Glutamatergic neuron (in vitro differentiated cells): Measurements from ENCODE around the gene DYNLT1. TPM values are rescaled to one million over a fixed set of nuclear protein-coding genes. Genes with fewer than 3 reads are reported as not detected.
A peak's percentile ranks its signal among the peaks of the same experiment; 100 is the strongest.

Experiments used
- DNase-seq: peaks from one replicate; pipeline ENCODE4 v3.0.0; 2022
- H3K27ac Mint-ChIP-seq: one replicate; pipeline ENCODE4 v1.8.0; 2020; ENCODE audit warnings: mild to moderate bottlenecking, mixed read lengths, inconsistent platforms; ENCODE audit not compliant: unreplicated experiment
- H3K27me3 Mint-ChIP-seq: one replicate; pipeline ENCODE4 v1.8.0; 2020; ENCODE audit warnings: mild to moderate bottlenecking, moderate library complexity, mixed read lengths, inconsistent platforms; ENCODE audit not compliant: unreplicated experiment
- H3K36me3 Mint-ChIP-seq: one replicate; pipeline ENCODE4 v1.8.0; 2020; ENCODE audit warnings: mild to moderate bottlenecking, mixed read lengths, inconsistent platforms; ENCODE audit not compliant: unreplicated experiment
- H3K4me1 Mint-ChIP-seq: one replicate; pipeline ENCODE4 v1.8.0; 2020; ENCODE audit warnings: mild to moderate bottlenecking, low read depth, mixed read lengths, inconsistent platforms; ENCODE audit not compliant: unreplicated experiment
- H3K4me3 Mint-ChIP-seq: one replicate; pipeline ENCODE4 v1.8.0; 2020; ENCODE audit warnings: mild to moderate bottlenecking, mixed read lengths, inconsistent platforms; ENCODE audit not compliant: unreplicated experiment
- H3K9me3 Mint-ChIP-seq: one replicate; pipeline ENCODE4 v1.8.0; 2020; ENCODE audit warnings: mild to moderate bottlenecking, moderate library complexity, mixed read lengths, inconsistent platforms; ENCODE audit not compliant: unreplicated experiment
- CTCF ChIP-seq: fragments of 200-600 bp; sonication (generic); IDR thresholded peaks from one replicate; pipeline ENCODE4 v1.5.0; 2021; ENCODE audit not compliant: partially characterized antibody, unreplicated experiment
- total RNA-seq: library from RNA; stranded (reverse); fragmentation: NEBNext Ultra II Directional; extraction: Animal tissue kit (Norgen Biotek cat#: 25700); gene quantifications from one replicate; pipeline ENCODE4 v1.2.1, GENCODE V29; 2021; ENCODE audit not compliant: unreplicated experiment

The DYNLT1 gene
- total RNA-seq, 1 donor from 2014 or later, result 261 TPM

GRCh38 chr6:158624684-158625682, 19.6 kb downstream of the DYNLT1 start:
- Mint-ChIP-seq H3K9me3 (peaks cover 24% of the 10 kb centered on the region), H3K4me1 (peaks cover 51% of the 10 kb centered on the region), H3K27ac (peak overlapping the region; percentile 84), H3K4me3 (peak overlapping the region; percentile 7), H3K27me3 (peaks cover 17% of the 10 kb centered on the region), H3K36me3 (peaks cover 3% of the 10 kb centered on the region)
- TF ChIP-seq CTCF, result no peak
- DNase-seq, result no peak

DNA sequence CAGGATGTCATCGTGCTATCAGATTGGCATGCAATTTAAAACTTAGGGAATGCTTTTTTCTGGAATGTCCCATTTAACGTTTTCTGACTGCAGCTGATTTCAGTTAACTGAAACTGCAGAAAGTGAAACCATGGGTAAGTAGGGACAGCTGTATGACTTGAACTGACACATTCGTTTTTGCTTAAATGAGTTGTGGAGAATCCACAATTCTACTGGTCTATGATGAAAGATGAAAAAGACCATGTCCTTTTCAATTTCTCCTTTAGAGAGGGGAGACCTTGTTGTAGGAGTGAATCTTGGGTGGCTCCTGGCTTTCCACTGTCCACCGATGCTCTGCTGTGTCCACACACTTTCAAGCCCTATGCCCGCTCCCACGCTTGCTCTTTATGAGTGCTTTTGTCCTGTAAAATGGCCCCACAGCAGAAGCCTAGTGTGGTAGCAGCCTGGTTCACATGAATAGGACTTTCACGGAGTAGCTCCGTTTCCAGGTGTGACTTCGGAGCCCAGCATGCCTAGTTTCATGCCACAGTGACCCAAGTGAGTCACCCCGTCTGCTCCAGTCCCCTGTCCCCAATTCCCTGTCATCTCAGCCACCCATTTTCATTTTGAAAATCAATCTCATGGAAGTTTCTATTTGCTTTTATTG, 21.9 kb downstream of the DYNLT1 start:
- H3K27ac Mint-ChIP-seq, result no peak overlapping the region
- peaks cover 20% of the 10 kb centered on the region for H3K9me3 Mint-ChIP-seq
- no peak for DNase-seq
- peaks cover 3% of the 10 kb centered on the region for H3K36me3 Mint-ChIP-seq
- peaks cover 15% of the 10 kb centered on the region for H3K27me3 Mint-ChIP-seq
- no peak overlapping the region for H3K4me3 Mint-ChIP-seq
- peaks cover 38% of the 10 kb centered on the region for H3K4me1 Mint-ChIP-seq
- TF ChIP-seq CTCF, result no peak

DNA sequence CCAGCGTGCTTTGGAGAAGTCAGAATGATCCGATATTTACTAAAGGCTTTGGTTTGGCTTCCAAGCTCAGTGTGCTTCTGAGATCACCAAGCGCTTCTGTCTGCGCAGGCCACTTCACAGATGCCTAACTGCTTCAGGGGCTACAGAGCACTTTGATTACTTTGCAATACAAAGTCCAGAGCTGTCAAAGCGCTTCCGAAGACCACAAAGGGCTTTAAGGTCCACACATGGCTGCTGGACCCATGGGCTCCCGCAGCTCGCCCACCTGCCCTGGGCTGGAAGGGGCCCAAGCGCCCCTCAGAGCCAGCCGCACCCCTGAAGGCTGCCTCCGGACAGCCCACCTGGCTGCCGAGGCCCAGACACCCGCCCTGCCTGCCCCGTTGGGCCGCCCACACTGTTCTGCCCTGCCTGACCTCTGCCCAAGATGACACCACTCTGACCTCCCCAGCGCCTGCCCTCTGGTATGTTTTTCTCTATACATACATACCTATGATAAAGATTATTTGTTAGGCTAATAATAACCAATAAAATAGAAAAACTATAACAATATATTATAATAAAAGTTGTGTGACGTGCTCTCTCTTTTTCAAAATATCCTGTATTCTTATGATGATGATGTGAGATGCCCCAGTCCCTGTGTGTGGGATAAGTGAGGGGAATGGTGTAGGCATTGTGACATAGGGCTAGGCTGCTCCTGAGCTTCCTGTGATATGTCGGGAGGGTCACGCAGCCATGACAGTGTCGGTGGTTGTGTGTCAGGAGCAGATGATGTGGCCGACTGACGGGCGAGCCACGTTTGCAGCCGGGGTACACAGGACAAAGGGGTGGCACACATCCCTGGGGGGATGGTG, 22.6 kb downstream of the DYNLT1 start:
- Mint-ChIP-seq H3K36me3 (peaks cover 3% of the 10 kb centered on the region), H3K27ac (no peak overlapping the region), H3K4me1 (peaks cover 34% of the 10 kb centered on the region), H3K4me3 (no peak overlapping the region), H3K9me3 (peaks cover 14% of the 10 kb centered on the region), H3K27me3 (peaks cover 8% of the 10 kb centered on the region)
- DNase-seq, result no peak
- no peak for TF ChIP-seq CTCF

- no peak overlapping the region for H3K4me3 Mint-ChIP-seq
- no peak for DNase-seq
- TF ChIP-seq CTCF, result no peak
- H3K36me3 Mint-ChIP-seq, result peaks cover 3% of the 10 kb centered on the region
- H3K27ac Mint-ChIP-seq, result no peak overlapping the region
- peaks cover 26% of the 10 kb centered on the region for H3K4me1 Mint-ChIP-seq
- H3K9me3 Mint-ChIP-seq, result peaks cover 14% of the 10 kb centered on the region
- peaks cover 8% of the 10 kb centered on the region for H3K27me3 Mint-ChIP-seq
These were observed 23.4 kb downstream of the DYNLT1 start for GRCh38 chr6:158620963-158621693.
